HG03280 (cell line): Measurements from ENCODE around the gene COLGALT1.
"Not testable (repeated sequence)": the region's sequence is repeated elsewhere in the genome, so short reads cannot be mapped to it uniquely, and the experiment has no call there.

Experiments
- ATAC-seq: cut with Tn5 transposase; IDR thresholded peaks from one replicate; pipeline ENCODE4 v1.9.1; 2021; ENCODE audit warnings: mild to moderate bottlenecking, moderate library complexity; ENCODE audit not compliant: unreplicated experiment

The COLGALT1 gene

GRCh38 chr19:17590866-17591265 is 35.4 kb downstream of the COLGALT1 start:
- ATAC-seq = no peak

DNA sequence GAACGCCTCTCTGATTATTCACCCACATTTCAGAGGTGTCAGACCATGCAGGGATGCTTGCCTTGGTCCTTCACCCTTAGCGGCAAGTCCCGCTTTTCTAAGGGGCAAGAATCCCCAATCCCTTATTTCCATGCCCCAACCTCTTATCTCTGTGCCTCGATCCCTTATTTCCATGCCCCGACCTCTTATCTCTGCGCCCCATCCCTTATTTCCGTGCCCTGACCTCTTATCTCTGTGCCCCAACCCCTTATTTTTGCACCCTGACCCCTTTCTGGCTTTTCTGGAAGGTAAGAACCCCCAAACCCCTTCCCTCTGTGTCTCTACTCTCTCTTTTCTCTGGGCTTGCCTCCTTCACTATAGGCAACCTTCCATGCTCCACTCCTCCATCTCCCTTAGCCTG is 38.8 kb downstream of the COLGALT1 start:
- ATAC-seq = not testable (repeated sequence)

- ATAC-seq = not testable (repeated sequence)
These were observed 42.6 kb downstream of the COLGALT1 start for GRCh38 chr19:17598063-17598462.

GRCh38 chr19:17598953-17599352 is 43.5 kb downstream of the COLGALT1 start:
- no peak for ATAC-seq

- no peak for ATAC-seq
These were observed 44.3 kb downstream of the COLGALT1 start for GRCh38 chr19:17599780-17600179.

- ATAC-seq = no peak
These were observed 46.2 kb downstream of the COLGALT1 start for GRCh38 chr19:17601683-17602082.

DNA sequence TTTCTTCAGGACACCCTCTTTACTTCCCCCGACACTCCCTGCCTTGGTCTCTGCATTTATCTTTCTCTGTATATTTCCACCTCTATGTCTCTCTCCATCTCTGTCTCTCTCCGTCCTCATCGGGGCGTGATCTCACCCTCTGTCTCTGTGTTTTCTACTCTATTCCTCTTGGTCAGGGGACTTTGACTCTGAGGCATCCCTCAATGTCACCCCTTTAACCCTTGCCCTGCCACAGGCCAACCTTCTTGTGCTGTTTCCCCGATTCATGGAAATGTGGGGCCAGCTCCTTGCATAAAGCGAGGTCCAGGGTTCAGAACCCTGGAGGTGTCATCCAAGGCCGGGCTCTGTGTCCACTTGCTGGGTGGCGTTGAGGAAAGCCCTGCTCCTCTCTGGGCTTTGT is 46.8 kb downstream of the COLGALT1 start:
- ATAC-seq = no peak

GRCh38 chr19:17602872-17603510 is 47.5 kb downstream of the COLGALT1 start:
- ATAC-seq = no peak

DNA sequence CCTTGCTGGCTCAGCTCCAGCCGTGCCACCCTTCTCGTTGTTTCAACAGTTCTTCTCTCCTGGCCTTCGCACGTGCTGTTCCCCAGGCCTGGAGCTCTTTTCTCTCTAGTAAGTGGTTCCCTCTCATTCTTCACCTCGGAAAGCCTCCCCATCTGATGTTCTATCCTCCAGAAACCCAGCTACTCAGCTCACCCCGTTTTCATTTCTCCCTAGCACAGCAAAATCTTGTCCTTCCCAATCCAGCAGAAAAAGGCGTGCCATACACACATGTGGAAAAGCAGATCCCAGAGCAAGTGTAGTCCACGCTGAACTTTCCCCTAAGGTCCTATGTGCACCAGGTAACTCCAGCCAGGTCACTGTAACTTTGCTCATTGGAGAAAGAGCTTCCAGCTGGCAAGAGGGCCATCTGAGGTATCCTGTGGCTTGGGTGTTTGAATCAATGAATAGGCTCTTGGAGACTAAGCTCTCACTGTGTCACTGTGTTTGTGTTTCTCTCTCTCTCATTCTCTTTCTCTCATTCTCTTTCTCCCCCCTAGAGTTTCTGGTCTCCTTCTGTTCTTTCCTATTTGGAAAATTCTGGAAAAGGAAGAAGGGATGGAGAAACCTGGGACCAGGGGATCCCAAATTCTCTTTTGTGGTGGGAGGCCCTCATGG is 49.0 kb downstream of the COLGALT1 start:
- no peak for ATAC-seq

GRCh38 chr19:17605117-17605516 is 49.7 kb downstream of the COLGALT1 start:
- no peak for ATAC-seq

- peak; percentile 79 for ATAC-seq
These were observed 50.5 kb downstream of the COLGALT1 start for GRCh38 chr19:17605761-17606589.

DNA sequence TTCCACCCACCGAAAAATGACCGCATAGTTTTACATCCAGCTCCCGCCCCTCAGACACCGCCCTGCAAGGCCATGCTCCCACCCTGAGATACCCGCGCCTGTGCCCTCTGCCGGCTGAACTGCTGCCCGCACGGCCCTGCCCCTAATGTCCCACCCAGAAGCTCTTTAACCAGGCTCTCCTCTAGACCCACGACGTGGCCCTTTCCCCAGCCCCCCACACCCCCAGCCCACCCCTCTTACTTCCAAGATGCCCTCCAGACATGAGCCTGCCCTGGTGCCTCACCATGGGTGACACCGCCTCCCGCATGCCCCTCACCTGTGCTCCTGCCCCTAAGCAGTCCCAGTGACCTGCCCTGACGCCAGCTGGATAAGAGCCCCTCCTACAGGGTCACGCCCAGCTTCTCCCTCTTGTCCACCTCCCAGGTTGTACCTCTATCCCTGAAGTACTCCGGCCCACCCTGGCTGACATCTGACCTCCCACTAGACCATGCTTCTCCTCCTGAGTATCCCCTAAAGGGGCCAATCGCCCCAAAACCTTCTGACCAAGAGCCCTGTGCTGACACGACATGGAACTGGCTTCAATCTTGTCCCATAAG is 51.2 kb downstream of the COLGALT1 start:
- ATAC-seq = no peak

DNA sequence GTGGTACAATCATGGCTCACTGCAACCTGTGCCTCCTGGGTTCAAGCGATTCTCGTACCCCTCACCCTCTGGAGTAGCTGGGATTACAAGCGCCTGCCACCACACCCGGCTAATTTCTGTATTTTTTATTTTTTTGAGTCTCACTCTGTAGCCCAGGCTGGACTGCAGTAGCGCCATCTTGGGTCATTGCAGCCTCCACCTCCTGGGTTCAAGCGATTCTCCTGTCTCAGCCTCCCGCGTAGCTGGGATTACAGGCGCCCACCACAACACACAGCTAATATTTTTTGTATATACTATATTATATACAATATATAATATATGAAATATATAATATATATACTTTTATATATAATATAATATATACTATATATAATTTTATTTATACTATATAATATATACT is 52.5 kb downstream of the COLGALT1 start:
- no peak for ATAC-seq

DNA sequence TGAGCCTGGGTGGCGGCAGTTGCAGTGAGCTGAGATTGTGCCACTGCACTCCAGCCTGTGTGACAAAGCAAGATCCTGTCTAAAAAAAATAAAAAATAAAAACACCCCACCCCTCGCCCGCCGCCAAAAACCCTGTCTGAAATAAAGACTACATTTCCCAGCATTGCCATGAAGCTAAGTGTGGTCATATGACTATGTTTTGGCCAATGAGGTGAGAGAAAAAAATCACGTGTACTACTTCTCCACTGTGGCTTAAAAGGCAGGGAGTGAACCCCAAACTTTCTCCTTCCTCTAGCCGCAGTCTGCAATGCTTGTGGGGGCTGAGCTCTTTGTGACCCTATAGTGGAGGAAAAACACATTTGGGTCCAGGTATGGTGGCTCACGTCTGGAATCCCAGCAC is 54.9 kb downstream of the COLGALT1 start:
- no peak for ATAC-seq

DNA sequence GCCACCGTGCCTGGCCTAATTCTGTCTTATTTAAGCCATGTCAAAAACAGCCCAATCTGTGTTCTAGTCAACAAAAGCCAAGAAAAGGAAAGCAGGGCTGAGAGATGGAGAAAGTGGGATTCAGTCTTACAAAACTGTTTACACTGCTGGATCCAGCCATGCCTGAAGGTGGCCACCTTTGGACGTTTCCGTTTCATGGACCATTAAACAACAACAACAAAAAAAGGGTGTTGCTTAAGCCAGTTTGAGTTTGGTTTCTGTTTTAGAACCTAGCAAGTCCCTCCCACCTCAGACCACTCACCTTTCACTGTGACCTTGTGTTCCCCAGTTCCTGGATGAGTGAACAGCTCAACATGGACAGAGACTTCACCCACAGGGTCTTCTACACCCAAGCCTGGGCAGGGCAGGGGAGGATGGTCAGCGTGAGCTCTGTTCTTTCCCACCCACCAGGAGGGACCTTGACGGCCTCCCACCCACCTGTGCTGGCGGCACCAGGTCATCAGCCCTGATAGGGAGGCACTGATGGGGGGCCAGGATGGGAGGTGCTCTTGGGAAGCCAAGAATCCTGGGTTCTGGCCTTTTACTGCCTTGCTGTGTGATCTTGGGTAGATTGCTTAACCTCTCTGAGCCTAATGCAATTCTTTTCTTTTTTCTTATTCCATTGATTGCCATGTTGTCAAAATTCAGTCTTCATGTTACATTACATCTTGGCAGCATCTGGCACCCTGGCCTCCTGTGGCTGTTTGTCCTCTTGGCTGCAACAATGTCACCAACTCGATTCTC is 56.2 kb downstream of the COLGALT1 start:
- ATAC-seq = no peak

DNA sequence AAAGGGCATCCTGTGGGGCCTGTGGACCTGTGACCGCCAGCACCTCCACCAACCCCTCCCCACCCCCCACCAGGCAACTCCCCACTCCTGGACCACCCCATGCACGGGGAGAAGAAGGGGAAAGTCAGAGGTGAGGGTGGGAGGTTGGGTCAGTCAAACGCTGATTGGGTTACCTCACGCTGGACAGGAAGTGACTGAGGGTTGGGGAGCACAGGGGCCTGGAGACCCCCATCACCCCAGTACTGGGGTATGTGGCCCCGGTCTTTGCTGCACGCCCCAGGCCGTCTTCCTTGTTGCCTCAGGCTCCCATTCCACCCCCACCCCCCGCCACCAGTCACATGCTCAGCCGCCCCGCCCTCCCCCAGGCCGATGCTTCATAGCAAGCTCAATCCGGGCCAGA is 59.0 kb downstream of the COLGALT1 start:
- no peak for ATAC-seq

DNA sequence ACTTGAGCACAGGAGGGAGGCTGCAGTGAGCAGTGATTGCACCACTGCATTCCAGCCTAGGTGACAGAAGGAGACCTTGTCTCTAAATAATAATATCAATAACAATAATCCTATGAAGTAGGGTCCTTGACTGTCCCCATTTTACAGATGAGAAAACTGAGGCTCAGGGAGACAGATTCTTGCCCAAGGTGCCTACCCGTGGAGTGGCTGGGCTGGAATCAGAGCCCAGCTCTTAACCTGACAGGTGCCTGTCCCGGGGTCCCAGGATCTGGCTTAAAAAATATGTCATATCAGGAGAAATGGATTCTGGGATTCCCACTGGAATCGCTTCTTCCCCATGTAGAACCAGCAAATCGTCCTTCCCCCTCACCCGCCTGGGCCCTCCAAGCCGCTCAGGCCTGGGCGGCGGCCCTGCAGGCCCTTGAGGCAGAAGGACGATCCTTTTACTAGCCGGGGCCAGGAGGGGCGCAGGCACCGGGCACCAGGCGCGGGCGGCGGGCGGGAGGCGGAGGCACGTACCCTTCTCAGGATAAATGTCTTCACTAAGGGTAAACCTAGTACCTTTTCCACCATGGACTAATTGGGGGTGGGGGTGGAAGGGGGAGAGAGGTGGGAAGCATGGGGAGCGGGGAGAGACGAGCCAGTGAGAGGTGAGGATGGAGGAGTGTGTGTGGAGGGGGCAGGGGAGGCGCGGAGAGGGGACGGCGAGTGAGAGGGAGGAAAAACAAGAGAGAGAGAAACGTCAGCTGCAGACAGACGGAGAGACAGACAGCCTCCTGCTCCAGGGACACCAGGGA is 60.6 kb downstream of the COLGALT1 start:
- ATAC-seq = no peak

DNA sequence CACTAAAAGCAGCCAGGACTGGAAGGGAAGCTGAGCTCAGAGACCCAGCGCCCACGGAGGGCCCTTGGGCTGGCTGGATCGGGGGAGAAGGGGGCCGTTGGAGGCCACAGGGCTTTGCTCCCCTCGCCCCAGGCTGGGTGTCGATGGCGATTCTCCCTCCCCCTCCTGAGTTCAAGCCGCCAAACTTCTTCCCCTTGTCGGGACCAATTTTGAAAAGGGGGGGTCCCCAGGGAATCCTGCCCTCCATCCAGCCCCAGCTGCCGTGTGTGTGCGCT is 61.2 kb downstream of the COLGALT1 start:
- no peak for ATAC-seq

GRCh38 chr19:17616961-17617806 is 61.7 kb downstream of the COLGALT1 start:
- ATAC-seq = no peak
